OCI-LY3 (cell line): ENCODE results near the gene WASF2.
"Not testable (repeated sequence)": the region's sequence is repeated elsewhere in the genome, so short reads cannot be mapped to it uniquely, and the experiment has no call there.

ENCODE experiments used
- H2AFZ ChIP-seq: fragments of 200-600, 300-600 bp; shearing (Covaris generic); 2 replicates; pipeline ENCODE4 v1.6.0; 2014; ENCODE audit warnings: antibody characterized with exemption, low read depth, low read length
- H3K27ac ChIP-seq: fragments of 200-600, 300-600 bp; sonication (generic); 2 replicates; pipeline ENCODE4 v1.5.1; 2014; ENCODE audit warnings: mild to moderate bottlenecking, low read length, moderate library complexity, mixed read lengths
- H3K27me3 ChIP-seq: fragments of 200-600, 300-600 bp; sonication (generic); 2 replicates; pipeline ENCODE4 v1.6.1; 2014; ENCODE audit warnings: low read depth, low read length, mixed read lengths
- H3K36me3 ChIP-seq: fragments of 200-600, 300-600 bp; sonication (generic); replicated peaks from 2 replicates; pipeline ENCODE3; 2014; ENCODE audit warnings: low read depth, low read length, mixed read lengths
- H3K4me1 ChIP-seq: fragments of 300-600, 200-600 bp; sonication (generic); 2 replicates; pipeline ENCODE4 v1.6.1; 2014; ENCODE audit warnings: low read length, mixed read lengths
- H3K4me2 ChIP-seq: fragments of 200-600, 300-600 bp; sonication (generic); 2 replicates; pipeline ENCODE4 v1.6.1; 2014; ENCODE audit warnings: low read length, mixed read lengths
- H3K4me3 ChIP-seq: fragments of 300-600, 200-600 bp; sonication (generic); 2 replicates; pipeline ENCODE4 v1.5.1; 2014; ENCODE audit warnings: antibody characterized with exemption, mild to moderate bottlenecking, low read length, moderate library complexity
- H3K79me2 ChIP-seq: fragments of 300-600, 200-600 bp; shearing (Covaris generic); 2 replicates; pipeline ENCODE4 v1.6.1; 2014; ENCODE audit warnings: mild to moderate bottlenecking, low read length, mixed read lengths
- H3K9ac ChIP-seq: fragments of 300-600, 200-600 bp; shearing (Covaris generic); 2 replicates; pipeline ENCODE4 v1.6.0; 2014; ENCODE audit warnings: mild to moderate bottlenecking, low read length, moderate library complexity
- H3K9me3 ChIP-seq: fragments of 200-600, 300-600 bp; shearing (Covaris generic); 2 replicates; pipeline ENCODE4 v1.6.1; 2014; ENCODE audit warnings: low read length, mixed read lengths; ENCODE audit not compliant: insufficient read depth
- H4K20me1 ChIP-seq: fragments of 200-600, 300-600 bp; sonication (generic); 2 replicates; pipeline ENCODE4 v1.6.1; 2016; ENCODE audit warnings: low read length, mixed read lengths; ENCODE audit not compliant: insufficient read depth
- EZH2phosphoT487 ChIP-seq: fragments of 200-600 bp; shearing (Covaris generic); IDR thresholded peaks from 2 replicates; pipeline ENCODE4 v1.6.1; 2018; ENCODE audit warnings: antibody characterized with exemption, mixed run types, low read depth
- TF ChIP-seq, protein P1 (sequence below): fragments of 200-600, 300-600 bp; sonication (generic); IDR thresholded peaks from 2 replicates; pipeline ENCODE4 v1.5.1; 2014; ENCODE audit warnings: antibody characterized with exemption, low read length, low read depth

The WASF2 gene, protein sequence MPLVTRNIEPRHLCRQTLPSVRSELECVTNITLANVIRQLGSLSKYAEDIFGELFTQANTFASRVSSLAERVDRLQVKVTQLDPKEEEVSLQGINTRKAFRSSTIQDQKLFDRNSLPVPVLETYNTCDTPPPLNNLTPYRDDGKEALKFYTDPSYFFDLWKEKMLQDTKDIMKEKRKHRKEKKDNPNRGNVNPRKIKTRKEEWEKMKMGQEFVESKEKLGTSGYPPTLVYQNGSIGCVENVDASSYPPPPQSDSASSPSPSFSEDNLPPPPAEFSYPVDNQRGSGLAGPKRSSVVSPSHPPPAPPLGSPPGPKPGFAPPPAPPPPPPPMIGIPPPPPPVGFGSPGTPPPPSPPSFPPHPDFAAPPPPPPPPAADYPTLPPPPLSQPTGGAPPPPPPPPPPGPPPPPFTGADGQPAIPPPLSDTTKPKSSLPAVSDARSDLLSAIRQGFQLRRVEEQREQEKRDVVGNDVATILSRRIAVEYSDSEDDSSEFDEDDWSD

DNA sequence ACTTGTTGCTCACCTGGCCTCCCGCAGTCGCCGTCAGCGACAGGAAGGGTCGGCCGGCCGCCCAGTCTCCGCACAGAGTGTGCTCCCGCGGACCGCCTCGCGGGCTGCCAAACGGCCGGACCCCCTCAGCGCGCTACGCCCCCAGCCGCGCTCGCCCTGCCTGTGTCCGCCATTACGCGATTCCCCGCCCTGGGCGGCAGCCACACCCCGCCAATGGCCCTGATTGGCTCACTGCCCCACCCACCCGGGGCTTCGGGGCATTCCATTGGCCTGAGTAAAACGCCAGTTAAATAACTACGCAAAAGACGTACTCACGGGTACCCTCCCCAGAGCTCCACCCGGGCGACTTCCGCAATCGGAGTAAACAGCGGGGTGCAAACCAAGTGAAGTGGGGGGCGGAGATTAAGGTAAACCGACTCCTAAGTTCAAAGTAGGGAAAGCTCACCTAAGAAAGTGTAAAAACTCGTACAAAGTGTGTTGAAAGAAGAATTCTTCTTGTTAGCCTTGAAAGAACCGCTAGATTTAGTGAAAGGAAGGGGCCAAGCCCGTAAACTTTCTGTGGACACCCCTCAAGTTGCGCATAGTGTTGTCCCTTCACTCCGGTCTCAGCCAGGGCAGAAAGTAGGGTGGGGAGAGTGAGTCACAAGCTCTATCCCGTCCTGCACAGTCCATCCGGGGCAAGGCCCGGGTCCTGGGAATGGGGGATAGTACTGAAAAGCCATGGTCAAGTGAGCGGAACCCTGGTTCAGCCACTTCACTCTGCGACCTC is at the start of gene WASF2:
TSS of gene WASF2 (minus strand) at position 195 of the 769 bp plus-strand sequence. CDS start 61,277 bp downstream, outside the sequence.
- H4K20me1 ChIP-seq: peaks cover 19% of the 10 kb centered on the region; the same call in 1 of the 2 replicates
- peak within 1 kb of the TSS; percentile 100 for H3K4me3 ChIP-seq
- TF ChIP-seq, protein P1, sequence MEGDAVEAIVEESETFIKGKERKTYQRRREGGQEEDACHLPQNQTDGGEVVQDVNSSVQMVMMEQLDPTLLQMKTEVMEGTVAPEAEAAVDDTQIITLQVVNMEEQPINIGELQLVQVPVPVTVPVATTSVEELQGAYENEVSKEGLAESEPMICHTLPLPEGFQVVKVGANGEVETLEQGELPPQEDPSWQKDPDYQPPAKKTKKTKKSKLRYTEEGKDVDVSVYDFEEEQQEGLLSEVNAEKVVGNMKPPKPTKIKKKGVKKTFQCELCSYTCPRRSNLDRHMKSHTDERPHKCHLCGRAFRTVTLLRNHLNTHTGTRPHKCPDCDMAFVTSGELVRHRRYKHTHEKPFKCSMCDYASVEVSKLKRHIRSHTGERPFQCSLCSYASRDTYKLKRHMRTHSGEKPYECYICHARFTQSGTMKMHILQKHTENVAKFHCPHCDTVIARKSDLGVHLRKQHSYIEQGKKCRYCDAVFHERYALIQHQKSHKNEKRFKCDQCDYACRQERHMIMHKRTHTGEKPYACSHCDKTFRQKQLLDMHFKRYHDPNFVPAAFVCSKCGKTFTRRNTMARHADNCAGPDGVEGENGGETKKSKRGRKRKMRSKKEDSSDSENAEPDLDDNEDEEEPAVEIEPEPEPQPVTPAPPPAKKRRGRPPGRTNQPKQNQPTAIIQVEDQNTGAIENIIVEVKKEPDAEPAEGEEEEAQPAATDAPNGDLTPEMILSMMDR: no peak
- TF ChIP-seq EZH2phosphoT487: no peak
- H3K4me1 ChIP-seq: peaks cover 38% of the 10 kb centered on the region
- H3K36me3 ChIP-seq: no peaks in the 10 kb centered on the region
- H3K9ac ChIP-seq: peak within 1 kb of the TSS; percentile 98
- H2AFZ ChIP-seq: 0 out of 2 replicates have a peak within 1 kb of the TSS, but pooled peaks have one; percentile 31
- no peaks in the 10 kb centered on the region for H3K27me3 ChIP-seq
- H3K27ac ChIP-seq: peak within 1 kb of the TSS; percentile 74
- H3K4me2 ChIP-seq: peak within 1 kb of the TSS; percentile 92
- peaks cover 37% of the 10 kb centered on the region for H3K79me2 ChIP-seq
- H3K9me3 ChIP-seq: no peaks in the 10 kb centered on the region

DNA sequence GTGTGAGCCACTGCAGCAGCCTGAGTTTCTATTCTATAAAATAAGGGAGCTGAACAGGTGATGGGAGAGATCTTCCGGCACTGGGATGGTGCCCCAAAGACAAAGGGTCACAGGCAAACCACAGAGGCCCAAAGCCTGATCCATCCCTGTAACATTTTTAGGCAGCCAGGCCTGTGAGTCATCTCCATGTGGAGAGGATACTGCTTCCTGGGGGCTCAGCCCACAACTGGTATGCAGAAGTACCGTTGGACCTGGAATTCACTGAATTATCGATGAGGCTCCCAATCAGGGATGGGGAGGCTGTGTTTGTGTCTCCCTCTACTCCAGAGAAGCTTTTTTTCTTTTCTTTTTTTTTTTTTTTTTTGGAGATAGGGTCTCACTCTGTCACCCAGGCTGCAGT is 48.8 kb upstream of the WASF2 start:
- no peaks in the 10 kb centered on the region for H3K4me1 ChIP-seq

DNA sequence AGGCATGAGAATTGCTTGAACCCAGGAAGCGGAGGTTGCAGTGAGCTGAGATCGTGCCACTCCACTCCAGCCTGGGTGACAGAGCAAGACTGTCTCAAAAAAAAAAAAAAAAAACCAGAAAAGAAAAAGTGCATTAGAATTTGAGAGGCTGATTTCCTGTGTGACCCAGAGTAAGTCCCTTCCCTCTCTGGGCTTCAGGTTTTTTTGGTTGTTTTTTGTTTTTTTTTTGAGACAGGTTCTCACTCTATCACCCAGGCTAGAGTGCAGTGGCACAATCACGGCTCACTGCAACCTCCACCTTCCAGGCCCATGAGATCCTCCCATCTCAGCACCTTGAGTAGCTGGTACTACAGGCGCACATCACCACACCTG is 48.3 kb upstream of the WASF2 start:
- H4K20me1 ChIP-seq, H3K4me1 ChIP-seq, H3K9ac ChIP-seq: not testable (repeated sequence)

More for the DNA sequence above, 48.8 kb upstream of the WASF2 start:
- Histone ChIP-seq H3K79me2 (no peaks in the 10 kb centered on the region), H2AFZ (no peak overlapping the region), H3K36me3 (no peaks in the 10 kb centered on the region), H3K9me3 (no peaks in the 10 kb centered on the region), H3K9ac (no peak overlapping the region), H3K27me3 (no peaks in the 10 kb centered on the region), H3K4me3 (no peak overlapping the region), H3K4me2 (no peak overlapping the region), H3K27ac (no peak overlapping the region), H4K20me1 (no peaks in the 10 kb centered on the region)
- TF ChIP-seq, protein P1: no peak
- no peak for TF ChIP-seq EZH2phosphoT487

DNA sequence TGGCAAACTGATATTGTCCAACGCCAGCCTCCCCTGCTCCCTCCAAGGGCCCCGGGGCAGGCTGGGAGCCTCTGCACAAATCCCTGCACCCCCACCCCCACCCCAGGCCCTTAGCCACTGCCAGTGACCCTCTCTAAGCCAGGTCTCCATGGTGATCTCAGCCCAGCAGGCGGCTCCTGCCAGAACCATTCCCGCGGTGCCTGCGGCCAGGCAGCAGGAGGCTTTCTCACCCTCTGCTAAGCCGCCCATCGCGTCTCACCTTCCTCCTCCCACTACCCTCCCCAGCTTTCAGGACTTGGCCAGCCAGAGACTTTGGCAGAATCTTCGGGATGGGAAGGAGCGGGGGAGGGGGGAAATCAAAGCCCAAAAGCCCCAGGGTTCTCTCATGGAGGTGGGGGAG is 46.8 kb upstream of the WASF2 start:
- Histone ChIP-seq H4K20me1 (no peaks in the 10 kb centered on the region), H3K27ac (no peak overlapping the region), H3K79me2 (no peaks in the 10 kb centered on the region), H3K4me2 (no peak overlapping the region), H3K4me3 (no peak overlapping the region), H3K4me1 (no peaks in the 10 kb centered on the region), H3K9me3 (no peaks in the 10 kb centered on the region), H3K27me3 (no peaks in the 10 kb centered on the region), H3K36me3 (no peaks in the 10 kb centered on the region), H2AFZ (no peak overlapping the region), H3K9ac (no peak overlapping the region)
- TF ChIP-seq, protein P1: no peak
- no peak for TF ChIP-seq EZH2phosphoT487

More for the DNA sequence above, 48.3 kb upstream of the WASF2 start:
- not testable (repeated sequence) for H3K27ac ChIP-seq, H2AFZ ChIP-seq, H3K9me3 ChIP-seq, H3K4me2 ChIP-seq, H3K36me3 ChIP-seq, H3K27me3 ChIP-seq, H3K4me3 ChIP-seq, H3K79me2 ChIP-seq
